Activated CD4-positive, alpha-beta T cell treated with anti-CD3 and anti-CD28 coated beads, Interleukin-2, amount 50 U/mL, for 1 hour (primary cell): ENCODE results near the gene HDAC4.
A peak's percentile ranks its signal among the peaks of the same experiment; 100 is the strongest.
"Not testable (repeated sequence)": the region's sequence is repeated elsewhere in the genome, so short reads cannot be mapped to it uniquely, and the experiment has no call there.

Experiments used
- DNase-seq: peaks from one replicate; pipeline ENCODE4 v3.0.0-alpha.2; 2020

Gene HDAC4

GRCh38 chr2:239291475-239292350 lies 109.1 kb downstream of the HDAC4 start:
- no peak for DNase-seq

- DNase-seq, result no peak
Observed at GRCh38 chr2:239290618-239291474, 110.0 kb downstream of the HDAC4 start.

GRCh38 chr2:239289545-239289944 lies 111.3 kb downstream of the HDAC4 start:
- DNase-seq, result peak; percentile 33

GRCh38 chr2:239288951-239289511 lies 111.8 kb downstream of the HDAC4 start:
- no peak for DNase-seq

GRCh38 chr2:239288237-239288636 lies 112.6 kb downstream of the HDAC4 start:
- no peak for DNase-seq

GRCh38 chr2:239287461-239287860 lies 113.4 kb downstream of the HDAC4 start:
- no peak for DNase-seq

- no peak for DNase-seq
Observed at GRCh38 chr2:239286901-239287300, 113.9 kb downstream of the HDAC4 start.

GRCh38 chr2:239285932-239286230 lies 114.9 kb downstream of the HDAC4 start:
- DNase-seq, result no peak

- DNase-seq, result peak; percentile 35
Observed at GRCh38 chr2:239285071-239285931, 115.5 kb downstream of the HDAC4 start.

GRCh38 chr2:239283961-239284795 lies 116.6 kb downstream of the HDAC4 start:
- no peak for DNase-seq

GRCh38 chr2:239283288-239283945 lies 117.4 kb downstream of the HDAC4 start:
- DNase-seq, result no peak

GRCh38 chr2:239282448-239283287 lies 118.2 kb downstream of the HDAC4 start:
- DNase-seq, result no peak

- DNase-seq, result not testable (repeated sequence)
Observed at GRCh38 chr2:239280296-239281017, 120.4 kb downstream of the HDAC4 start.

GRCh38 chr2:239279508-239280295 lies 121.1 kb downstream of the HDAC4 start:
- no peak for DNase-seq

- no peak for DNase-seq
Observed at GRCh38 chr2:239278941-239279365, 121.9 kb downstream of the HDAC4 start.

GRCh38 chr2:239278361-239278760 lies 122.5 kb downstream of the HDAC4 start:
- DNase-seq, result no peak

- no peak for DNase-seq
Observed at GRCh38 chr2:239277401-239278085, 123.3 kb downstream of the HDAC4 start.

GRCh38 chr2:239276851-239277250 lies 124.0 kb downstream of the HDAC4 start:
- no peak for DNase-seq
